HepG2 (cell line): ENCODE results near the gene RNU6-1. TPM values are rescaled to one million over a fixed set of nuclear protein-coding genes. Genes with fewer than 3 reads are reported as not detected.

Experiments used
- DNMT1 ChIP-seq: sonication (generic); formaldehyde crosslinking; IDR thresholded peaks from 2 replicates; pipeline ENCODE4 v1.5.1; 2020; ENCODE audit warnings: mild to moderate bottlenecking, missing genetic modification reagents
- ETV5 ChIP-seq: IDR thresholded peaks from 2 replicates; pipeline ENCODE4 v1.6.1; 2018; ENCODE audit warnings: missing biosample characterization, missing genetic modification reagents, inconsistent platforms, borderline replicate concordance
- KAT8 ChIP-seq: IDR thresholded peaks from 2 replicates; pipeline ENCODE4 v1.6.1; 2016; ENCODE audit warnings: missing genetic modification reagents, missing compliant biosample characterization
- NR2F2 ChIP-seq: IDR thresholded peaks from 2 replicates; pipeline ENCODE4 v1.6.1; 2012; ENCODE audit warnings: low read depth, inconsistent platforms, borderline replicate concordance
- PHF21A ChIP-seq: sonication (generic); formaldehyde crosslinking; IDR thresholded peaks from 2 replicates; pipeline ENCODE4 v1.5.0; 2020; ENCODE audit warnings: mild to moderate bottlenecking, missing genetic modification reagents
- ZNF343 ChIP-seq: sonication (generic); formaldehyde crosslinking; IDR thresholded peaks from 2 replicates; pipeline ENCODE4 v1.4.0; 2020; ENCODE audit warnings: mild to moderate bottlenecking, missing genetic modification reagents
- ZNF451 ChIP-seq: sonication (generic); formaldehyde crosslinking; IDR thresholded peaks from 2 replicates; pipeline ENCODE4 v1.5.0; 2020; ENCODE audit warnings: mild to moderate bottlenecking, missing genetic modification reagents
- ZNF766 ChIP-seq: sonication (generic); formaldehyde crosslinking; IDR thresholded peaks from 2 replicates; pipeline ENCODE4 v1.5.0; 2020; ENCODE audit warnings: missing genetic modification reagents, borderline replicate concordance
- ZSCAN25 ChIP-seq: sonication (generic); formaldehyde crosslinking; IDR thresholded peaks from 2 replicates; pipeline ENCODE4 v1.8.0; 2022; ENCODE audit warnings: mild to moderate bottlenecking, missing genetic modification reagents
- polyA plus RNA-seq, 8 experiments: library from polyadenylated mRNA; depleted of rRNA in 3 of 8; stranded (reverse) in 7 of 8; unstranded in 1 of 8; fragments of >200 nt; fragmentation: Illumina TruSeq in 4 of 8; extraction: Trizol in 4 of 8; gene quantifications; 2 replicates each; pipeline versions ENCODE4 v1.2.1 to v1.2.3, GENCODE V29; 2011 to 2016; ENCODE audit warnings: low read depth in 4 of 8, missing spikeins in 1 of 8, mixed read lengths in 1 of 8; ENCODE audit not compliant: insufficient read depth in 1 of 8
- total RNA-seq, 5 experiments: library from RNA; depleted of rRNA; stranded (reverse); fragments of >200 nt; fragmentation: Illumina TruSeq; extraction: Trizol; gene quantifications; 2 replicates each; pipeline ENCODE4 v1.2.3, GENCODE V29; 2016; ENCODE audit warnings: low read depth in 1 of 5
- TF ChIP-seq, protein P1 (sequence below), 2 experiments: fragments of 450-650 bp in 1 of 2; sonication (generic) in 1 of 2; formaldehyde crosslinking in 1 of 2; IDR thresholded peaks; 2 replicates each; pipeline versions ENCODE4 v1.6.1 to v1.8.0; 2016 to 2022; ENCODE audit warnings: antibody characterized with exemption in 1 of 2, mild to moderate bottlenecking in 1 of 2, missing genetic modification reagents in 1 of 2
- TF ChIP-seq, protein P2 (sequence below): sonication (generic); formaldehyde crosslinking; IDR thresholded peaks from 2 replicates; pipeline ENCODE4; 2020; ENCODE audit warnings: missing genetic modification reagents, mild to moderate bottlenecking, borderline replicate concordance
- TF ChIP-seq, protein P3 (sequence below): sonication (generic); formaldehyde crosslinking; IDR thresholded peaks from 2 replicates; pipeline ENCODE4 v1.4.0; 2020; ENCODE audit warnings: low read depth, missing genetic modification reagents

Gene RNU6-1
- total and polyA plus RNA-seq, 2 of the 13 experiments (the other 11 are each of a cell fraction or from before 2014, with no cell fraction given): under 0.01 TPM; not detected in 1

DNA sequence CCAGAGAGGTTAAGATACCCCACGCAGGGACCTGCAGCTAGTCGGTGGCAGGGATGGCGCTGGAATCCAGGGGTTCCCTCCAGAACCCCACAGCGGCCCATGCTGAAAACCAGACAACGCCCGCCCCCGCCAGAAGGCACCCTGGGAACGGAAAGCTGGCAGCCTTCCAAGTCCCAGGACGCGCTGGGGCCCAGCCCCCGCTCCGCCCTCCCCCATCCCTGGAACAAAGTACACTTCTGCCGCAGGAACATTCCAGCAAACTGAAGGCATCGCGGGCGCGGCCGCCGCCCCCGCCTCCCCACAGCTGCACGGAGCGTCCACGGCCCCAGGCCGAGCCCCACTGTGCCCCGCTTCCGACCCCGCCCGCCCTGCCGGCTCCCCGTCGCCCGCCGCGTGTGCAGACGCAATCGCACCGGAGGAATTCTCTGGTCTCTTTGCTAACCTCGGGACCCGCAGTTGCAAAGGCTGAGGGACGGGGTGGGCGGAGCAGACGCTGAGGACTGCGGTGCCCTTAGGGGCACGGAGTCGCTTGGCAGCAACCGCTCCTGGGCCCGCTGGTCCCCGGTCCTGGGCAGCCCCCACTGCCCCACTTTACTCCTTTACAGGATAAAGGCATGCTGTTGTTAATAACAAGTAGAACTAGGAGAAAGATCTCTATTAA is 44.8 kb upstream of the RNU6-1 start (continued):
- TF ChIP-seq, protein P1, sequence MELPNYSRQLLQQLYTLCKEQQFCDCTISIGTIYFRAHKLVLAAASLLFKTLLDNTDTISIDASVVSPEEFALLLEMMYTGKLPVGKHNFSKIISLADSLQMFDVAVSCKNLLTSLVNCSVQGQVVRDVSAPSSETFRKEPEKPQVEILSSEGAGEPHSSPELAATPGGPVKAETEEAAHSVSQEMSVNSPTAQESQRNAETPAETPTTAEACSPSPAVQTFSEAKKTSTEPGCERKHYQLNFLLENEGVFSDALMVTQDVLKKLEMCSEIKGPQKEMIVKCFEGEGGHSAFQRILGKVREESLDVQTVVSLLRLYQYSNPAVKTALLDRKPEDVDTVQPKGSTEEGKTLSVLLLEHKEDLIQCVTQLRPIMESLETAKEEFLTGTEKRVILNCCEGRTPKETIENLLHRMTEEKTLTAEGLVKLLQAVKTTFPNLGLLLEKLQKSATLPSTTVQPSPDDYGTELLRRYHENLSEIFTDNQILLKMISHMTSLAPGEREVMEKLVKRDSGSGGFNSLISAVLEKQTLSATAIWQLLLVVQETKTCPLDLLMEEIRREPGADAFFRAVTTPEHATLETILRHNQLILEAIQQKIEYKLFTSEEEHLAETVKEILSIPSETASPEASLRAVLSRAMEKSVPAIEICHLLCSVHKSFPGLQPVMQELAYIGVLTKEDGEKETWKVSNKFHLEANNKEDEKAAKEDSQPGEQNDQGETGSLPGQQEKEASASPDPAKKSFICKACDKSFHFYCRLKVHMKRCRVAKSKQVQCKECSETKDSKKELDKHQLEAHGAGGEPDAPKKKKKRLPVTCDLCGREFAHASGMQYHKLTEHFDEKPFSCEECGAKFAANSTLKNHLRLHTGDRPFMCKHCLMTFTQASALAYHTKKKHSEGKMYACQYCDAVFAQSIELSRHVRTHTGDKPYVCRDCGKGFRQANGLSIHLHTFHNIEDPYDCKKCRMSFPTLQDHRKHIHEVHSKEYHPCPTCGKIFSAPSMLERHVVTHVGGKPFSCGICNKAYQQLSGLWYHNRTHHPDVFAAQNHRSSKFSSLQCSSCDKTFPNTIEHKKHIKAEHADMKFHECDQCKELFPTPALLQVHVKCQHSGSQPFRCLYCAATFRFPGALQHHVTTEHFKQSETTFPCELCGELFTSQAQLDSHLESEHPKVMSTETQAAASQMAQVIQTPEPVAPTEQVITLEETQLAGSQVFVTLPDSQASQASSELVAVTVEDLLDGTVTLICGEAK (IDR thresholded peaks at IDR 0.05): no peak
- TF ChIP-seq, protein P1 (CRISPR knock-in tag; IDR thresholded peaks at IDR 0.05): peak; percentile 71; the same call in 1 of the 2 replicates
- TF ChIP-seq, protein P2, sequence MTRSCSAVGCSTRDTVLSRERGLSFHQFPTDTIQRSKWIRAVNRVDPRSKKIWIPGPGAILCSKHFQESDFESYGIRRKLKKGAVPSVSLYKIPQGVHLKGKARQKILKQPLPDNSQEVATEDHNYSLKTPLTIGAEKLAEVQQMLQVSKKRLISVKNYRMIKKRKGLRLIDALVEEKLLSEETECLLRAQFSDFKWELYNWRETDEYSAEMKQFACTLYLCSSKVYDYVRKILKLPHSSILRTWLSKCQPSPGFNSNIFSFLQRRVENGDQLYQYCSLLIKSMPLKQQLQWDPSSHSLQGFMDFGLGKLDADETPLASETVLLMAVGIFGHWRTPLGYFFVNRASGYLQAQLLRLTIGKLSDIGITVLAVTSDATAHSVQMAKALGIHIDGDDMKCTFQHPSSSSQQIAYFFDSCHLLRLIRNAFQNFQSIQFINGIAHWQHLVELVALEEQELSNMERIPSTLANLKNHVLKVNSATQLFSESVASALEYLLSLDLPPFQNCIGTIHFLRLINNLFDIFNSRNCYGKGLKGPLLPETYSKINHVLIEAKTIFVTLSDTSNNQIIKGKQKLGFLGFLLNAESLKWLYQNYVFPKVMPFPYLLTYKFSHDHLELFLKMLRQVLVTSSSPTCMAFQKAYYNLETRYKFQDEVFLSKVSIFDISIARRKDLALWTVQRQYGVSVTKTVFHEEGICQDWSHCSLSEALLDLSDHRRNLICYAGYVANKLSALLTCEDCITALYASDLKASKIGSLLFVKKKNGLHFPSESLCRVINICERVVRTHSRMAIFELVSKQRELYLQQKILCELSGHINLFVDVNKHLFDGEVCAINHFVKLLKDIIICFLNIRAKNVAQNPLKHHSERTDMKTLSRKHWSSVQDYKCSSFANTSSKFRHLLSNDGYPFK (CRISPR knock-in tag): 0 out of 2 replicates have a peak, but pooled peaks have one; percentile 31
- TF ChIP-seq ZNF343 (peak; percentile 65), KAT8 (CRISPR knock-in tag) (no peak), ZNF451 (CRISPR knock-in tag) (peak; percentile 21; the same call in 1 of the 2 replicates), DNMT1 (CRISPR knock-in tag) (peak; percentile 68; the same call in 1 of the 2 replicates), ZNF766 (peak; percentile 15; the same call in 1 of the 2 replicates), NR2F2 (peak; percentile 53; the same call in 1 of the 2 replicates), ETV5 (CRISPR knock-in tag) (peak; percentile 59), ZSCAN25 (CRISPR knock-in tag) (peak; percentile 70; the same call in 1 of the 2 replicates), PHF21A (CRISPR knock-in tag) (peak; percentile 83)
- TF ChIP-seq, protein P3, sequence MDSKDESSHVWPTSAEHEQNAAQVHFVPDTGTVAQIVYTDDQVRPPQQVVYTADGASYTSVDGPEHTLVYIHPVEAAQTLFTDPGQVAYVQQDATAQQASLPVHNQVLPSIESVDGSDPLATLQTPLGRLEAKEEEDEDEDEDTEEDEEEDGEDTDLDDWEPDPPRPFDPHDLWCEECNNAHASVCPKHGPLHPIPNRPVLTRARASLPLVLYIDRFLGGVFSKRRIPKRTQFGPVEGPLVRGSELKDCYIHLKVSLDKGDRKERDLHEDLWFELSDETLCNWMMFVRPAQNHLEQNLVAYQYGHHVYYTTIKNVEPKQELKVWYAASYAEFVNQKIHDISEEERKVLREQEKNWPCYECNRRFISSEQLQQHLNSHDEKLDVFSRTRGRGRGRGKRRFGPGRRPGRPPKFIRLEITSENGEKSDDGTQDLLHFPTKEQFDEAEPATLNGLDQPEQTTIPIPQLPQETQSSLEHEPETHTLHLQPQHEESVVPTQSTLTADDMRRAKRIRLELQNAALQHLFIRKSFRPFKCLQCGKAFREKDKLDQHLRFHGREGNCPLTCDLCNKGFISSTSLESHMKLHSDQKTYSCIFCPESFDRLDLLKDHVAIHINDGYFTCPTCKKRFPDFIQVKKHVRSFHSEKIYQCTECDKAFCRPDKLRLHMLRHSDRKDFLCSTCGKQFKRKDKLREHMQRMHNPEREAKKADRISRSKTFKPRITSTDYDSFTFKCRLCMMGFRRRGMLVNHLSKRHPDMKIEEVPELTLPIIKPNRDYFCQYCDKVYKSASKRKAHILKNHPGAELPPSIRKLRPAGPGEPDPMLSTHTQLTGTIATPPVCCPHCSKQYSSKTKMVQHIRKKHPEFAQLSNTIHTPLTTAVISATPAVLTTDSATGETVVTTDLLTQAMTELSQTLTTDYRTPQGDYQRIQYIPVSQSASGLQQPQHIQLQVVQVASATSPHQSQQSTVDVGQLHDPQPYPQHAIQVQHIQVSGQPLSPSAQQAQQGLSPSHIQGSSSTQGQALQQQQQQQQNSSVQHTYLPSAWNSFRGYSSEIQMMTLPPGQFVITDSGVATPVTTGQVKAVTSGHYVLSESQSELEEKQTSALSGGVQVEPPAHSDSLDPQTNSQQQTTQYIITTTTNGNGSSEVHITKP: peak; percentile 49; the same call in 1 of the 2 replicates
